ENCODE measurements around the gene SCNN1A. TPM values are rescaled to one million over a fixed set of nuclear protein-coding genes. Genes with fewer than 3 reads are reported as not detected.

SCNN1A gene
- total RNA-seq, 2 experiments from 2014 or later: 0.35 to 1.0 TPM

GRCh38 chr12:6319446-6319845, 55.9 kb downstream of the SCNN1A start:
- intact Hi-C loops (cut with micrococcal nuclease; ENCODE audit: unreplicated experiment): no loop called here
- Histone ChIP-seq H3K27ac (ENCODE audit: low read depth, low read length, poor library complexity, severe bottlenecking) (no peak overlapping the region), H4K20me1 (ENCODE audit: insufficient read depth, low read length) (no peaks in the 10 kb centered on the region), H2AFZ (ENCODE audit: low read length) (no peak overlapping the region), H3K79me2 (ENCODE audit: insufficient read depth, low read depth, low read length) (no peaks in the 10 kb centered on the region), H3K4me3 (ENCODE audit: low read depth, low read length, poor library complexity, severe bottlenecking) (no peak overlapping the region), H3K36me3 (ENCODE audit: insufficient read depth, low read length) (no peaks in the 10 kb centered on the region), H3K9me3 (ENCODE audit: low read length) (no peaks in the 10 kb centered on the region), H3K9me2 (ENCODE audit: insufficient read depth, low read length) (no peaks in the 10 kb centered on the region), H3K4me2 (ENCODE audit: low read length) (no peak overlapping the region), H3K4me1 (ENCODE audit: insufficient read depth, low read length, poor library complexity, severe bottlenecking) (peaks cover 19% of the 10 kb centered on the region)
- POLR2A ChIA-PET: interaction anchor here (1.4 kb wide), 1 partner anchor 11 kb away, joined by 3 read pairs; no protein-coding TSS in a partner anchor
- no peak for DNase-seq (ENCODE audit: low spot score)
- CTCF ChIA-PET (ENCODE audit: unreplicated experiment): interaction anchor here (0.6 kb wide), 1 partner anchor 21 kb away, joined by 3 read pairs; no protein-coding TSS in a partner anchor
- TF ChIP-seq, protein P1, sequence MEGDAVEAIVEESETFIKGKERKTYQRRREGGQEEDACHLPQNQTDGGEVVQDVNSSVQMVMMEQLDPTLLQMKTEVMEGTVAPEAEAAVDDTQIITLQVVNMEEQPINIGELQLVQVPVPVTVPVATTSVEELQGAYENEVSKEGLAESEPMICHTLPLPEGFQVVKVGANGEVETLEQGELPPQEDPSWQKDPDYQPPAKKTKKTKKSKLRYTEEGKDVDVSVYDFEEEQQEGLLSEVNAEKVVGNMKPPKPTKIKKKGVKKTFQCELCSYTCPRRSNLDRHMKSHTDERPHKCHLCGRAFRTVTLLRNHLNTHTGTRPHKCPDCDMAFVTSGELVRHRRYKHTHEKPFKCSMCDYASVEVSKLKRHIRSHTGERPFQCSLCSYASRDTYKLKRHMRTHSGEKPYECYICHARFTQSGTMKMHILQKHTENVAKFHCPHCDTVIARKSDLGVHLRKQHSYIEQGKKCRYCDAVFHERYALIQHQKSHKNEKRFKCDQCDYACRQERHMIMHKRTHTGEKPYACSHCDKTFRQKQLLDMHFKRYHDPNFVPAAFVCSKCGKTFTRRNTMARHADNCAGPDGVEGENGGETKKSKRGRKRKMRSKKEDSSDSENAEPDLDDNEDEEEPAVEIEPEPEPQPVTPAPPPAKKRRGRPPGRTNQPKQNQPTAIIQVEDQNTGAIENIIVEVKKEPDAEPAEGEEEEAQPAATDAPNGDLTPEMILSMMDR (conservative IDR thresholded peaks at IDR 0.05; ENCODE audit: low read length): no peak
- TF ChIP-seq EZH2phosphoT487 (IDR thresholded peaks at IDR 0.05; ENCODE audit: borderline replicate concordance, low read depth, low read length): no peak
- BruUV-seq (replicated peaks): no TSS peak

GRCh38 chr12:6318440-6318879, 56.9 kb downstream of the SCNN1A start:
- Histone ChIP-seq H3K79me2 (ENCODE audit: insufficient read depth, low read depth, low read length) (no peaks in the 10 kb centered on the region), H3K4me1 (ENCODE audit: insufficient read depth, low read length, poor library complexity, severe bottlenecking) (peaks cover 10% of the 10 kb centered on the region), H3K27ac (ENCODE audit: low read depth, low read length, poor library complexity, severe bottlenecking) (no peak overlapping the region), H3K4me3 (ENCODE audit: low read depth, low read length, poor library complexity, severe bottlenecking) (no peak overlapping the region), H3K9me3 (ENCODE audit: low read length) (no peaks in the 10 kb centered on the region), H3K4me2 (ENCODE audit: low read length) (no peak overlapping the region), H2AFZ (ENCODE audit: low read length) (no peak overlapping the region), H4K20me1 (ENCODE audit: insufficient read depth, low read length) (no peaks in the 10 kb centered on the region), H3K36me3 (ENCODE audit: insufficient read depth, low read length) (no peaks in the 10 kb centered on the region), H3K9me2 (ENCODE audit: insufficient read depth, low read length) (no peaks in the 10 kb centered on the region)
- no peak for DNase-seq (ENCODE audit: low spot score)
- BruUV-seq (replicated peaks): no TSS peak
- ChIA-PET CTCF (ENCODE audit: unreplicated experiment) (no interaction called here), POLR2A (no interaction called here)
- intact Hi-C loops (cut with micrococcal nuclease; ENCODE audit: unreplicated experiment): no loop called here
- TF ChIP-seq, protein P1 (conservative IDR thresholded peaks at IDR 0.05; ENCODE audit: low read length): no peak
- TF ChIP-seq EZH2phosphoT487 (IDR thresholded peaks at IDR 0.05; ENCODE audit: borderline replicate concordance, low read depth, low read length): no peak

GRCh38 chr12:6317693-6318439, 57.5 kb downstream of the SCNN1A start:
- no peaks in the 10 kb centered on the region for H3K36me3 ChIP-seq (ENCODE audit: insufficient read depth, low read length)
- H3K9me3 ChIP-seq (ENCODE audit: low read length): no peaks in the 10 kb centered on the region
- no peak overlapping the region for H2AFZ ChIP-seq (ENCODE audit: low read length)
- CTCF ChIA-PET (ENCODE audit: unreplicated experiment): no interaction called here
- H3K27ac ChIP-seq (ENCODE audit: low read depth, low read length, poor library complexity, severe bottlenecking): no peak overlapping the region
- H3K79me2 ChIP-seq (ENCODE audit: insufficient read depth, low read depth, low read length): no peaks in the 10 kb centered on the region
- H4K20me1 ChIP-seq (ENCODE audit: insufficient read depth, low read length): no peaks in the 10 kb centered on the region
- no peak overlapping the region for H3K4me2 ChIP-seq (ENCODE audit: low read length)
- intact Hi-C loops (cut with micrococcal nuclease; ENCODE audit: unreplicated experiment): no loop called here
- BruUV-seq (replicated peaks): no TSS peak
- POLR2A ChIA-PET: no interaction called here
- H3K9me2 ChIP-seq (ENCODE audit: insufficient read depth, low read length): no peaks in the 10 kb centered on the region
- TF ChIP-seq, protein P1 (conservative IDR thresholded peaks at IDR 0.05; ENCODE audit: low read length): no peak
- TF ChIP-seq EZH2phosphoT487 (IDR thresholded peaks at IDR 0.05; ENCODE audit: borderline replicate concordance, low read depth, low read length): no peak
- H3K4me1 ChIP-seq (ENCODE audit: insufficient read depth, low read length, poor library complexity, severe bottlenecking): peaks cover 4% of the 10 kb centered on the region
- H3K4me3 ChIP-seq (ENCODE audit: low read depth, low read length, poor library complexity, severe bottlenecking): no peak overlapping the region
- DNase-seq (ENCODE audit: low spot score): no peak
